Measurements from ENCODE around the gene POLR3G.

- TF ChIP-seq CTCF (conservative IDR thresholded peaks at IDR 0.05; ENCODE audit: low read length) (no peak), EZH2phosphoT487 (IDR thresholded peaks at IDR 0.05; ENCODE audit: borderline replicate concordance, low read depth, low read length) (no peak)
Measured at GRCh38 chr5:90484540-90484939, 9.9 kb downstream of the POLR3G start.
